HCEC 1CT (cell line): Measurements from ENCODE around the gene FFAR1.
"Not testable (repeated sequence)": the region's sequence is repeated elsewhere in the genome, so short reads cannot be mapped to it uniquely, and the experiment has no call there.

Source experiments
- DNase-seq: peaks from one replicate; pipeline ENCODE4 v3.0.0-alpha.2; 2017

The FFAR1 gene

GRCh38 chr19:35344511-35345031 lies 3.1 kb upstream of the FFAR1 start:
- DNase-seq: no peak

- no peak for DNase-seq
These were observed 2.0 kb upstream of the FFAR1 start for GRCh38 chr19:35345671-35346111.

GRCh38 chr19:35346193-35347052 lies 1.3 kb upstream of the FFAR1 start:
- DNase-seq: no peak

- DNase-seq: no peak
These were observed 212 bp downstream of the FFAR1 start for GRCh38 chr19:35347930-35348298.

- DNase-seq: no peak
These were observed 1.4 kb downstream of the FFAR1 start for GRCh38 chr19:35348911-35349611.

GRCh38 chr19:35349614-35350521 lies 2.2 kb downstream of the FFAR1 start:
- DNase-seq: no peak

- no peak for DNase-seq
These were observed 2.9 kb downstream of the FFAR1 start for GRCh38 chr19:35350591-35350990.

GRCh38 chr19:35351411-35352176 lies 3.9 kb downstream of the FFAR1 start:
- no peak for DNase-seq

- DNase-seq: no peak
These were observed 4.4 kb downstream of the FFAR1 start for GRCh38 chr19:35352177-35352447.

GRCh38 chr19:35352448-35353304 lies 5.0 kb downstream of the FFAR1 start:
- DNase-seq: peak; percentile 49

GRCh38 chr19:35353635-35354034 lies 5.9 kb downstream of the FFAR1 start:
- DNase-seq: no peak

- no peak for DNase-seq
These were observed 7.2 kb downstream of the FFAR1 start for GRCh38 chr19:35354898-35355297.

- no peak for DNase-seq
These were observed 8.2 kb downstream of the FFAR1 start for GRCh38 chr19:35355791-35356460.

- DNase-seq: no peak
These were observed 10.3 kb downstream of the FFAR1 start, which contains the start of gene FFAR3 for GRCh38 chr19:35357867-35358573. Gene FFAR3 (plus strand): TSS chr19:35358460. CDS start chr19:35358891, 431 bp downstream.

- DNase-seq: not testable (repeated sequence)
These were observed 11.1 kb downstream of the FFAR1 start for GRCh38 chr19:35358834-35359233.

- DNase-seq: not testable (repeated sequence)
These were observed 11.7 kb downstream of the FFAR1 start for GRCh38 chr19:35359395-35359794.

GRCh38 chr19:35360081-35360480 lies 12.4 kb downstream of the FFAR1 start:
- DNase-seq: not testable (repeated sequence)

GRCh38 chr19:35360880-35361420 lies 13.2 kb downstream of the FFAR1 start:
- DNase-seq: no peak

- DNase-seq: no peak
These were observed 14.7 kb downstream of the FFAR1 start for GRCh38 chr19:35362261-35363000.
